Fibroblast of gingiva (primary cell): ENCODE data around the gene MMP28.
A peak's percentile ranks its signal among the peaks of the same experiment; 100 is the strongest.

Experiments used
- DNase-seq: peaks from one replicate; pipeline ENCODE4 v3.0.0-alpha.2; 2011; ENCODE audit warnings: low read depth

MMP28 gene

GRCh38 chr17:35795007-35795870 lies at the start of gene MMP28:
Gene MMP28, minus strand, starts transcription at chr17:35795641. Its CDS starts 264 bp downstream, at chr17:35795377.
- no peak for DNase-seq

- no peak for DNase-seq
Observed at GRCh38 chr17:35844547-35844946, 49.1 kb upstream of the MMP28 start.

GRCh38 chr17:35843698-35844097 lies 48.3 kb upstream of the MMP28 start:
- DNase-seq, result no peak

GRCh38 chr17:35842239-35842638 lies 46.8 kb upstream of the MMP28 start:
- no peak for DNase-seq

- no peak for DNase-seq
Observed at GRCh38 chr17:35841505-35841904, 46.1 kb upstream of the MMP28 start.

- no peak for DNase-seq
Observed at GRCh38 chr17:35841101-35841500, 45.7 kb upstream of the MMP28 start.

- DNase-seq, result no peak
Observed at GRCh38 chr17:35825206-35825605, 29.8 kb upstream of the MMP28 start.

- no peak for DNase-seq
Observed at GRCh38 chr17:35821308-35821707, 25.9 kb upstream of the MMP28 start.

- no peak for DNase-seq
Observed at GRCh38 chr17:35819455-35819854, 24.0 kb upstream of the MMP28 start.

GRCh38 chr17:35817196-35817595 lies 21.8 kb upstream of the MMP28 start:
- DNase-seq, result no peak

GRCh38 chr17:35816723-35817122 lies 21.3 kb upstream of the MMP28 start:
- no peak for DNase-seq

GRCh38 chr17:35812456-35812855 lies 17.0 kb upstream of the MMP28 start:
- no peak for DNase-seq

GRCh38 chr17:35811759-35812158 lies 16.3 kb upstream of the MMP28 start:
- DNase-seq, result no peak

GRCh38 chr17:35809855-35810461 lies 14.5 kb upstream of the MMP28 start:
- no peak for DNase-seq

- DNase-seq, result peak; percentile 99
Observed at GRCh38 chr17:35808962-35809854, 13.8 kb upstream of the MMP28 start, which contains the start of gene TAF15. Gene TAF15, plus strand, starts transcription at chr17:35809484. Its CDS starts 86 bp downstream, at chr17:35809570.

GRCh38 chr17:35808240-35808961 lies 13.0 kb upstream of the MMP28 start:
- no peak for DNase-seq

- DNase-seq, result peak; percentile 53
Observed at GRCh38 chr17:35807371-35808144, 12.1 kb upstream of the MMP28 start.

GRCh38 chr17:35804658-35805192 lies 9.3 kb upstream of the MMP28 start:
- DNase-seq, result peak; percentile 94

- peak; percentile 27 for DNase-seq
Observed at GRCh38 chr17:35801583-35802224, 6.3 kb upstream of the MMP28 start.

GRCh38 chr17:35799942-35800341 lies 4.5 kb upstream of the MMP28 start:
- peak; percentile 86 for DNase-seq
